Measurements from ENCODE around the gene MBNL1.

The MBNL1 gene

GRCh38 chr3:152457500-152458375 lies 189.0 kb downstream of the MBNL1 start:
- no peak for DNase-seq

DNA sequence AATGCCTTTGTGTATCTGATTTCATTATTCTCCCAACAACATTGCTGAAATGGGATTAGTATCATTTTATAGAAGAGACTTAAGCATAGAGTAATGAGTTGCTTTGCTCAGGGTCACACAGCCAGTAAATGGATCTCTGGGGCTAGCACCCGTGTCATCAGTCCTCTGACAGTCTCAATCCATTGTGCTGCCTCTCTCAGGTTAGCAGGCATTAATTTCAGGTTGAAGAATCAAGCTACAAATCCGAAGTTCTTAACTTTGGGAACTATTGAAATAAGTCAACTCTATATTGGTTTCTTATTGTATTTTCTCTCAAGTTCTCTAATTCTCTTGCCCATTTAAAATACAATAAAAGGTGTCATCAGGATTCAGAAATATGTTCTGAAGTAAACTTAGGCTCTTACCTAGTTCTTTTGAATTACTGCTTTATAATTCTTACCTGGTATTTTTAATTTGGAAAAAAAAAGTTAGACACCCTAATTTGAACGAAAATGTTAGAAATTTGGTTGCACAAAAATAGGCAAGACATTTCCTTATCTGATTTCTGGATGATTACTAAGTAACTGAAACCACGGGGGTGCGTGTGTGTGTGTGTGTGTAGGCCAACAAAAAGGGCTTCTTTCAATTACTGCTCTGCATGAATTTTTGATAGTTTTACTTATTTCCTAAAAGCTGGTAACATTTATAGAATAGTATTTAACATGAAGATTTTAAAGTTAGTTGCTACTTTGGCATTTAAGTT lies 189.8 kb downstream of the MBNL1 start:
- no peak for DNase-seq

DNA sequence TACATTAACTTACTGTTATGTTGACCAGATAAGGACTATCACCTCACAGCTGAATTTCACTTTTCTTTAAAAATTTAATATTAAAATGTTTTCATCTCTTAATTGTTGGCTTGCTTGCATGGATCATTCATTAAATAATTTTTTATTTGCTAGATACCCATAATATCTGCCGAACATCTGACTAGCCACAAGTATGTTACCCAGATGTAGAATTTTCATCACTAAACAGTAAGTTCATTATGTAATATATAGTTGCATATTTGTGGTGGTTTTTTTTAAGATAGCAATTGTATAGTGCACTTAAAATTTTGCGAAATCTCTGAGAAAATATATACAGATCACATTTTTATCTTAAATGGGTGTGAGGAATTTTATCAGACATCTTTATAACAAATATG lies 190.4 kb downstream of the MBNL1 start:
- DNase-seq: no peak

- DNase-seq: no peak
Observed at GRCh38 chr3:152459572-152459971, 190.8 kb downstream of the MBNL1 start.

DNA sequence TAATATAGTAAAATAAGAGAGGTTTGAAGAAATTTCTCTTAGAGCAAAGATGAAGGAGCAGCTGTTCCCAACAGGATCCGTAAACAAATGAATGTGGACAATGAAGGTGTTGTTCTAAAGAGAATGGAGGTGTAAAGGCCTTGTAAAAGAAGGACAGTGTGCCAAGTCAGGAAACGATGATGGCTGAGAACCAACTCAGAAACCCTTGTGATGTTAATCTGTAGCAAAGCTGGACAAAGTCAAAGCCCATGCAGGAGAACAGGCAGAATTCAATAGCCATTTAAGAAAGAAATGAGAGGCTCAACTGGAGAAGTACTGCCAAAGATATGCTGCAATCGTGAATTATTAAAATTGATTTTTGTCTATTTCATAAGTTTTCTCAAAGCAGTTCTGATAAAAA lies 192.2 kb downstream of the MBNL1 start:
- no peak for DNase-seq

- DNase-seq: no peak
Observed at GRCh38 chr3:152461460-152461859, 192.7 kb downstream of the MBNL1 start.

GRCh38 chr3:152466784-152467183 lies 198.1 kb downstream of the MBNL1 start:
- DNase-seq: no peak

DNA sequence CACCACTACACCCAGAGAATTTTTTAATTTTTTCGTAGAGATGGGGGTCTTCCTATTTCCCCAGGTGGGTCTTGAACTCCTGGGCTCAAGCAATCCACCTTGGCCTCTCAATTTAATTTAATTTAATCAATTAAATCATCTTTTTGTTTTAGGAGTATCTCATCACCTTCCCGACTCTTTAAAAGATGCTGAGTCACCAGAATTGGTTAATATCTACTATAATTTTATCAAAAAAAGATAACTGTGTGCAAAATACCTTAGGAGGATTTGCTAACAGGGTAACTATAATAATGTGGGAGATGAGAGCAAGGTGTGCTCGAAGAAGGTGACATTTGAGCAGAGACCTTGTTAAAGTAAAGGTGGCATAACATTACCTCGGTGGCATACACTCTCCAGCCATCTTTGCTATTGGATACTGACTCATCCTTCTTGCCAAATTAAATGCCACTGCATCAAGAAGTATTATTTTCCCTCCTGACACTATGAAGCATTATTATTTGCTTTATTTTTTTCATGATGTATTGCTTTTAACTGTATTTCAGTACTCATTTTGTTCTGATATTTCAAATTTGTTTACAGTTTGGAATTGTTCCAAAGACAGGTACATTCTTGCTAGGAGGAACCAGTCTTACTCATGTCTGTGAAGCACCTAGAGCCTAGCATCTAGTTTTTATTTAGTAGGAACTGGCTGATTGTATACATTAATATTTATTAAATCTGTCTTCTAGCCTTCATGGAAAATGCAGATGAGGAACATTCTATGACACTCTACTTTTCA lies 200.7 kb downstream of the MBNL1 start:
- no peak for DNase-seq

GRCh38 chr3:152470095-152470494 lies 201.4 kb downstream of the MBNL1 start:
- no peak for DNase-seq

DNA sequence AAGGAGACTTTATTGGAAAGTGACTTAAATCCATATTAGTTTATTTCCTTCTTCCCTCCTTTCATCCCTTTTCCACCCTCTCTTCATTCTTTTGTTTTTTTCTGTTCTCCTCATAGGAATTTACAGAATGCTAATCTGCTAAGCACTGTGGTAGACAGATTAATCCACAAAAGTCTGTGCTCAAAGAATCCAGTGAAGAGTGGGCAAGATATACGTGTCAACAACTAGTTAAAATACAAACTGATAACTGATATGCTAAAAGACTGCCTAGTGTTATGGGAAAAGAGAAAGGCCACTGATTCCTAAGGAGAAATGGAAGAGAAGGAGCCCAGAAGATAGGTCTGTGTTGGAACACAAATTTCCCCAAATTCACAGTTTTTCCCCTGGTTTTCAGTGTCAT lies 202.2 kb downstream of the MBNL1 start:
- no peak for DNase-seq

DNA sequence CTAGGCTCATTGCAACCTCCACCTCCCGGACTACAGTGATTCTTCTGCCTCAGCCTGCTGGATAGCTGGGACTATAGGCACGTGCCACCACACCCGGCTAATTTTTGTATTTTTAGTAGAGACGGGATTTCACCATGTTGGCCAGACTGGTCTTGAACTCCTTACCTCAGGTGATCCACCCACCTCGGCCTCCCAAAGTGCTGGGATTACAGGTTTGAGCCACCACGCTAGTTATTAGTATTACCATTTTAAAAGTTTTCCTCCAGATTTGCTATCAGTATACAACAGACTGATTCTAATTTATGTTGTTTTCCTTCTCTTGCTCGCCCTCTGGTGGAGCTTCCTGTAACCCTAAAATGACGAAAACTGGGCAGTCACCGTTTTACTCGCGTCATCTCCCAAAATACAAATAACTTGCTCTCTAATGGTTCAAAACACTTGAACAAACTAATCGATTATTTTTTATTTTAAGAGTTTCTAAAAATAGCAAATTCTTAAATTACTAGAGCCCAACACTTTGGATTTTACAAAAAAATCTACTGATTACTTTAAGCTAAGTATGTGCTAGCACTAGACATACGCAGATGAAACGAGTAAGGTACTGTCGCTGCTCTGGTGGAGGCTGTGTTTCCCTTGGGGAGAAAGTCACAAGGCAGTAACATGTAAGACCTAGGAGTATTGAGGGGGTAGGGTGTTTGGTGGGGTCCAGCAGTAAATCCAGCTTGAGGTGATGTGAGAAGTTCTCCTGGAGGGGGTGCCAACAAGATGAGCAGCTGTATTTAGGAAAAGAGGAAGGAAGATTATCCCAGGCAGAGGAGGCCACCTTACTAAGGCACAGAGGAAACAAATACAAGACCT lies 203.3 kb downstream of the MBNL1 start:
- DNase-seq: peak; percentile 12

- no peak for DNase-seq
Observed at GRCh38 chr3:152472672-152472954, 203.9 kb downstream of the MBNL1 start.

- no peak for DNase-seq
Observed at GRCh38 chr3:152474585-152474984, 205.9 kb downstream of the MBNL1 start.

DNA sequence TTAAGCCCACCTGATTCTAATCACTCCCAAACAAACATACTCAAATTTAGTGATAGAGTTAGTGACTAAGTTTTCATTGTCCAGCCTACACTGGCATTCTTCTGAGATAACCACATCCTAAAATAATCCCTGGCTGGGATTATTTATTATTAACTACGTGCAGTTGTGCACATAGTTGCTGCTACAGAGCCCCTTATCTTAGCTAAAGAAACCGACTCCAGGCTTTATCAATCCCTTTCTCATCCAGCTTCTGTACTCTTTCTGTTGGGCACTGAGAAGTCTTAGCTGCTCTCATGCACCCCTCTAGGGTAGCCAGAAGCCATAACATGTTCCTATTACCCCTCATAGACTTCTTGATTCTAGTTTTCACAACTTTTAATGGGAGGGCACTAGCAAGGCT lies 208.7 kb downstream of the MBNL1 start:
- DNase-seq: no peak

- DNase-seq: no peak
Observed at GRCh38 chr3:152480282-152480953, 211.7 kb downstream of the MBNL1 start.

GRCh38 chr3:152486364-152486763 lies 217.6 kb downstream of the MBNL1 start:
- DNase-seq: no peak

GRCh38 chr3:152488449-152488848 lies 219.7 kb downstream of the MBNL1 start:
- DNase-seq: no peak

DNA sequence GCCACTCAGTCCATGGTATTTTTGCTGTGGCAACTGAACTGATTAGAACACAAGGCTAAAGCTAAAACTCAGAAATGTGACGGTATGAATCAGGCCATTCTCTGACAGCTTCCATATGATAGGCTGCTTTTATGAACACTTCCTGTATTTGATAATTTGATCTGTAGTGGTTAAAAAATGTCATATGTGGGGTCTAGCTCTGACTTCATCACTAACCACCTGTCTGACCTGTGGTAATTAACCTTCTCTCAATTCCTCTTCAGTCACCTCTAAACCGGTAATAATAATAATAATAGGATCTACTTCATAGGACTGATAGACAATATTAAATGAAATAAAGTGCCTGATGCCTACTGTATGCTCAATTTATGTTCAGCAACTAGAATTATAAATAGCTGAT lies 223.2 kb downstream of the MBNL1 start:
- no peak for DNase-seq

GRCh38 chr3:152496286-152496685 lies 227.6 kb downstream of the MBNL1 start:
- no peak for DNase-seq

DNA sequence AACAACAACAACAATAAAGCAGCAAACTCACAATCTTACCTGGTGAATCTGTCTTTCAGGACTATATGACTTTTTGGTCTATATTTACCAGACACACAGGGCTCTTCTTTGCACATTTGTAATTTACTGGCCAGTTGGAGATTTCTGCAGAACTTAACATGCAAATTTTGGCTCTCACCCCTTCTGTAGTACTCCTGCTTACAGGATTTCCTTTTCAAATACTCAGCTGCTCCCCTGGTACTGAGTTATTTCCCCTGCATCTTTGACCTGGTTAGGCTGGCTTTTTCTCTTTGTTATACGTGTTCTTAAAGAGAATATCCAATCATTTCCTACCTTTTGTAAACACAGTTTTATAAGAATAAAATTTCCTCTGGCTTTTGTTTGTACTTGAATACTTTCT lies 228.0 kb downstream of the MBNL1 start:
- DNase-seq: no peak

DNA sequence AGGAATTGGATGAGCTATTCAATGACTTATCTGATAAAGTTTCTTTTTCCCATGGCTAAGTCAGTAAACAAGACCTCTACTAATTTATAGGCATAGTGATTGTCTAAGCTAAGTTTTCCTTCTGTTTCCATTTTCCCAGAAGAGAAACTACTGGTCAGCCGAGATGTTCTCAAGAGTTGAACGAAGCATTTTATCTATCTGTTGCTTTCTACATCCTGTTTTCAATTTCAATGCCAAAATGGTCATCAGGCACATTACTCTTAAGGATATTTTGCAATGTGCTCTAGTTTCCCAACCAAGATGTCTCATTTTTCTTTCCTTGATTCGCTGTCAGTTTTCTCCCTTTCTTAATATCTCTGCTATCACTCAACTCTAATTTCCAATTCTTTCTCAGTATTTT lies 228.7 kb downstream of the MBNL1 start:
- no peak for DNase-seq

DNA sequence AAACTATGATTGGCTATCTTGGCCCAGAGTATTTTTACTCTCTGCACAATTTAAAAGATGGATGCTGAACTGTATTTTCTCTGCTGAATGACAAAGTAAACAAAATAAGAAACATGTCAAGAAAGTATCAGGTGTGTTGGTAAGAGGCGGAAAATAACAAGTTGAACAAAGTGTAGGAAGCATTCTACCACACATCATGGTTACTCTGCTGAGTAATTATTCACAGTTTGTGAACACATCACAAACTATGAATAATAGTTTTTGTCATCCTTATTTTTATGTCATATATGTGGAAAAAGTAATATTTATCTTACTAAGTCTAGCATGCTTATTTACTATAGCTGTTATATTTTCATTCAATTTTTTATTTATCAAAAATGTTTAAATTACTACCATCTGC lies 229.2 kb downstream of the MBNL1 start:
- no peak for DNase-seq

Measured in NCI-H2029 (cell line).